GOT3 (cell line): ENCODE measurements around the gene PABPC1L.

Experiments used
- DNase-seq: peaks from one replicate; lab custom pipeline; 2025; ENCODE audit warnings: mixed read lengths; lab: John Stamatoyannopoulos, UW

The PABPC1L gene

GRCh38 chr20:44942264-44942973 lies 32.6 kb downstream of the PABPC1L start:
- DNase-seq = no peak

DNA sequence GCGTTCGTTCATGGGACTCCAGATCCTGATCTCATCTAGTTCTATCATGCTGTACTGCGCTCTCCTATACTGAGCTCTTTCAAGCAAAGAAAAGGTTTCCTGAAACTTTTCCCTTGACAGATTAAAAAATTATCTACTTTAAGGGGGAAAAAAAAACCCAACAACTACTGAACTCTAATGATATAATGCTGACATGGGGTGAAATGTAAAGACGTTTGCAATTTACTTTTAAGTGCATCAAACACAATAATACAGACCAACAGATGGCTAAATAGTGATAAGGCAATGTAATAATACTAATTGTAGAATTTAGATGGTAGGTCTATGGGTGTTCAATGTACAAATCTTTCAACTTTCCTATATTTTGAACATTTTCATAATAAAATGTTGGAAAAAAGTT lies 34.0 kb downstream of the PABPC1L start:
- no peak for DNase-seq

- no peak for DNase-seq
These were observed 35.4 kb downstream of the PABPC1L start for GRCh38 chr20:44945261-44945660.

DNA sequence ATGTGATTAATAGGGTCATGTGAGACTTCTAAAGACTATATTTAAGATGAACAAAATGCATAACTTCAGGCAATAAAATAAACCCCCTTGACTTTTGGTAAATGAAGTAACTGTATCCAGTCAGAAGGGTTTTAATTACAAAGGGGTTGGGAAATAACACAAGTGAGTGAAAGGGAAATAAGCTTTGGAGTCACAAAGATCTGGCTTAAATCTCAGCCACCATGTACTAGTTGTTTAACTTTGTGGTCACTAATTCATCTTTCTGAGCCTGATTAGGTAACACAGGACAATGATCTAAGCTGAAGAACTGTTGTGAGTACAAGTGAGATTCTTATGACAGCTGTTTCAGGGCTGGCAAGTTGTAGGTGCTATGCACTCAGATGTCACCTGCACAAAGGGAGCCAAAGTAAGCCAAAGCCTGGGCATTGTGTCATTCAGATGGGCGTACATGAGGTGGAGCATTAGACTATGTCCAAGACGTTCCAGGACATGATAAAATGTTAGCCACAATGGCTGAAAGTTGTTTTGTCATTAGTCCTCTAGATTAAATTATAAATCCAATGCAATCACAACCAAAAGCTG lies 36.5 kb downstream of the PABPC1L start:
- no peak for DNase-seq

- no peak for DNase-seq
These were observed 38.2 kb downstream of the PABPC1L start for GRCh38 chr20:44948107-44948506.

DNA sequence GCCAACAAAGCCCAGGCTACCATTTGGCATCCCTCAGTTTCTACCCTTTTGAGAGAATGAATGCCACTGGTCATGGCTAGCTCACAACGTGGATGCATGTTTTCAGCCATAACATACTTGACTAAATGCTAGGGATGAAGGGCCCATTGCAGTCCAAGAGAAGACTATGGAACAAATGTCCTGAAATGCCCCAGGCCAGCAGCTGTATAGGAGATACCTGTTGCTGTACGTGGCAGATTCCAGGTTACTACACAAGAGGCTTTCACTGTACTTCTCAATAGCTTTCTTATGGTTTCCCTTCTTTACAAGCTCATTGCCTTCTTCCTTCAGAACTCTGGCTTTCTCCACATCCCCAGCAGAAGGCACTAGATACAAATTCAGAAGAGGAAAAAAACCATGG lies 38.7 kb downstream of the PABPC1L start:
- no peak for DNase-seq

- DNase-seq = no peak
These were observed 40.5 kb downstream of the PABPC1L start for GRCh38 chr20:44950368-44950767.

DNA sequence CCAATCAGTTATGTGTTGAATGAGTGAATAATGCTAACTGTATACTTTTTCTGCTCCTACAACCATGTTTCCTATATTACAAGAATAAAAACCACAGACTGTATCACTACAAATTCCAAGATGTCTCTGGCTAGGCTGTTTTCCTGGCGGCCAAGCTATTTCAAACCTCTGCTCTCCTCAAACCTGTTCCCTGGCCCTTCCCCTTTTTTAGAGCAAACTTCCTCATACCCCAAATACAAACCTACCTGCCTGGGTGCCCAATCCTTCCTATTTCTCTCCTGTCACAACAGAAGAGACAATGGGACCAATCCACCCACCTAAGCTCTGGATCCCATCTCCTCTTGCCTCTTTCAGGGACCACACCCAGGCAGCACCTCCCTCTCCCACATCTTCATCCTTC lies 42.9 kb downstream of the PABPC1L start:
- DNase-seq = no peak

DNA sequence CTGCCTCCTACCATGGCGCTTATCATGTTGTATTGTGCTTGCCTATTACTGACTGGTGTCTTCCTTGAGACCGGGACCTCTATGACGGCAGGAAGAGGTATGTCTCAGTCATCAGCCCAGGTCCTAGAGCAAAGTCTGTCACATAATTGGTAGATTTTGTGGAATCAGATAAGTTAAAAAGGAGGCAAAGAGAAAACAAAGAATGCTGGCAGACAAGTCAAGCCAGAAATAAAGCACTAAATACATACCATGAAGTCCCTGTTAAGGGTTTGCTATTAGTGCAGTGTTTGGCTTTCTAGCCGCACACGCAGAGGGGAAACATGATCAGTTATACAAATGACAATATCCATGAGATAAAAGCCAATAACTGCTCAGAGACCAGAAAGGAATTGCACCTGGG lies 44.4 kb downstream of the PABPC1L start:
- no peak for DNase-seq

DNA sequence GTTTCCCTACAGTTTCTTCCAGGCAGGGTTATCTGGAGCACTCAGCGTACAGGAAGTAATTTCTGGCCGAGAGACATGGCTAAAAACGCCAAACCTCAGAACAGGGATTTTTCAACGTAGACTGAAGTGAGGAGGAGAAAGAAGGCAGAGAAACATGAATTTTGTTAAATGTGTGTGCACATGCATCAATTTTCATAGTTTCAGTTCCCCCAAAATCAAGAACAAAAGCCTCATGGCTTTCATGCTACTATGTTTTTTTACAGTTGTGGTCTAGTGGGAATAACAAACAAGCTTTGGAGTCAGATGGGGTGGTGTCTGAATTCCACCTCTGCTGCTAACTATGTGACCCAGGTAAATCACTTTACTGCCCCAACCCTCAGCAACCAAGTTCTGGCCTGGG lies 45.4 kb downstream of the PABPC1L start:
- no peak for DNase-seq

DNA sequence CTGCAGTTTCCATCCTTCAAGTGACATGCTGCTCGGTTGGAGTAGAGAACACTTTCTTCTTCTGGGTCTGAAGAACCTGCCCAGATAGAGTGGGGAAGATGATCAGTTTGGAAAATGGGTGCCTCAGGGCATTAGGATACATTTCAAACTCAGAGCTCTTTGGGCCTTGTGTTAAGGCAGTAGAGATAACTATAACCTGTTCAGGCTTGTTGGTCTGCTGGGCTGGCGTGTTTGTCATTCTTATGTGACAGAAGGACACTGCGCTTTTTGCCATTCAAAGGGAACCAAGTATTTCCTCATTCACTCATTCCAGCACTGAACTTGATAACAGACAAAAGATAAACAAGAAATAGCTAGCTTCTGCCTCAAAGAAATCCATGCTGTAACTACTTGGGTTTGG lies 46.5 kb downstream of the PABPC1L start:
- DNase-seq = no peak

- DNase-seq = no peak
These were observed 48.4 kb downstream of the PABPC1L start for GRCh38 chr20:44958276-44958675.

GRCh38 chr20:44959082-44959637 lies 49.3 kb downstream of the PABPC1L start:
- DNase-seq = no peak

GRCh38 chr20:44959638-44960102 lies 49.8 kb downstream of the PABPC1L start:
- DNase-seq = no peak

DNA sequence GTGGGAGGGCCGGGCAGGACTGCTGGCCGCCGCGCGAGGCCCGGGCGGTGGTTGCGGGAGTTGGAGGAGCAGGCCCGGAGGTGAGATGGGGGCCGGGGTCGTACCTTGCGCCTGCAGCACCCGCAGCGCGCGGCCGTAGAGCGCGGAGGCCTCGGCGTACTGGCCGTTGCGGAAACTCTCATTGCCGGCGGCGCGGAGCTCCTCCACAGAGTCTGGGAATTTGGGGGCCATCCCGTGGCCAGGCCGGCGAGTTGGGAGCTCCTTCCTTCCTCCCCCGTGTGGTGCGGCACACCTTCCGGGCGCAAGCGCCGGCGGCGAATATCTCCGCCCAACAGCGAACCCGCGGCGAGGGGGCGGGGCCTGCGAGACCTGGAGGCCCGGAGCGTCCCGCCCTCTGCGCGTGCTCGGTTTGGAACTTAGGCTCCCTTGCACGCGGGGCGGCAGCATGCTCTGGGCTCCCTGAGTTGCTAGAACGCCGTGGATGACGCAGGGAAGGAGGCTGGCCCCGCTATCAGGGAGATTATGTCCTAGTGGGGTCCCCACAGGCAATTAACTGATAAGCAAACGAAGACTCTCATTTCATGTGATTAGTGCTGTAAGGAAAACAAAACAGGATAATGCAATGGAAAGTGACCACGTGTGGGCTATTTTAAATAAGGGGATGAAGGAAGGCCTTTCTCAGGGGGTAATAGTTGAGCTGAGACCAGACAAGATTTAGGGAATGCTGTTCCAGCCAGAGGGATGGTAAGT lies 50.4 kb downstream of the PABPC1L start, which contains the start of gene TOMM34:
Gene TOMM34, minus strand, starts transcription at position 295 of the 750 bp plus-strand sequence. Its CDS starts 64 bp downstream, at position 231.
- peak; percentile 81 for DNase-seq

- DNase-seq = no peak
These were observed 51.4 kb downstream of the PABPC1L start for GRCh38 chr20:44961011-44961869.

- no peak for DNase-seq
These were observed 52.0 kb downstream of the PABPC1L start for GRCh38 chr20:44961870-44962267.

DNA sequence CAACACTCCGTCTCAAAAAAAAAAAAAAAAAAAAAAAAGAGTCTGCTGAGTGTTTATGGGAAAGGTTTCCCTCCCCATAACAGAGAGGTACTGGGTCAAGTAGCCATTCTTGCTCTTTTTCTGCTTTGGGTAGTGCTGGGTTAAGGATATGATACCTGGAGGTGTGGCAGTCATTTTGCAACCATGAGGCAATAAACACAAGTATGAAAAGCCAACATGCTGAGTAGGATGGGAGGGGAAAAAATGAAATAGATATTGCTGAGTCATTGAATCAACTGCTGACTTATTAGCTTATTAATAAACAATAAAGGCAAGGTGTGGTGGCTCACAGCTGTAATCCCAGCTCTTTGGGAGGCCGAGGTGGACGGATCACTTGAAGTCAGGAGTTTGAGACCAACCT lies 52.6 kb downstream of the PABPC1L start:
- DNase-seq = no peak

GRCh38 chr20:44963325-44964215 lies 53.7 kb downstream of the PABPC1L start:
- no peak for DNase-seq

- DNase-seq = no peak
These were observed 55.8 kb downstream of the PABPC1L start for GRCh38 chr20:44965651-44966029.
